Fibroblast of lung (primary cell): ENCODE measurements around the gene AOAH.

Source experiments
- EZH2 ChIP-seq: IDR thresholded peaks from 2 replicates; pipeline ENCODE4 v1.5.1; 2012; ENCODE audit warnings: low read length, control low read depth, mild to moderate bottlenecking; ENCODE audit errors: missing control alignments
- TF ChIP-seq, protein P1 (sequence below), 2 donors: IDR thresholded peaks in 1 of 2; conservative IDR thresholded peaks in 1 of 2; 1 replicate in 1 of 2; 2 replicates in 1 of 2; pipeline ENCODE4 v1.5.1; 2011 to 2012; ENCODE audit warnings: low read length in 2 of 2, control low read depth in 1 of 2, inconsistent platforms in 1 of 2, low read depth in 1 of 2, mild to moderate bottlenecking in 1 of 2

DNA sequence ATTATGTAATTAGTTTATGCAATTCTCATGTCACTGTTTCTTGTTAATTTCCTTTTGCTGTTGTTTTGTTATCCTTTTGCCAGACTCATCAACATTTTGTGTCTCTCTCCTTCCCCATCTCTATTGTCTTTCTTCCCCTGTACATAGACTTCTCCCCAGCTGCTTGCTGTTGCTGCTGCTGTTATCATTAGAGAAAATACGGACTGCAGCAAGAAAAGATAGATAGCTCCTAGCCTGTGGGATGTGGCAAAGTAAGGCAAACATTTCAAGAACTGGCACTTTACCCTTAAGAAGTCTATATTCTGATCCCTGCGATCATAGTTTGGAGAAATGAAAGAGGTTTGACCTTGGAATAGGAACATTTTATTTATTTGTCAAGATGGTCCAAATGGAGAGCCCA, 162.2 kb downstream of the AOAH start:
- TF ChIP-seq, protein P1, sequence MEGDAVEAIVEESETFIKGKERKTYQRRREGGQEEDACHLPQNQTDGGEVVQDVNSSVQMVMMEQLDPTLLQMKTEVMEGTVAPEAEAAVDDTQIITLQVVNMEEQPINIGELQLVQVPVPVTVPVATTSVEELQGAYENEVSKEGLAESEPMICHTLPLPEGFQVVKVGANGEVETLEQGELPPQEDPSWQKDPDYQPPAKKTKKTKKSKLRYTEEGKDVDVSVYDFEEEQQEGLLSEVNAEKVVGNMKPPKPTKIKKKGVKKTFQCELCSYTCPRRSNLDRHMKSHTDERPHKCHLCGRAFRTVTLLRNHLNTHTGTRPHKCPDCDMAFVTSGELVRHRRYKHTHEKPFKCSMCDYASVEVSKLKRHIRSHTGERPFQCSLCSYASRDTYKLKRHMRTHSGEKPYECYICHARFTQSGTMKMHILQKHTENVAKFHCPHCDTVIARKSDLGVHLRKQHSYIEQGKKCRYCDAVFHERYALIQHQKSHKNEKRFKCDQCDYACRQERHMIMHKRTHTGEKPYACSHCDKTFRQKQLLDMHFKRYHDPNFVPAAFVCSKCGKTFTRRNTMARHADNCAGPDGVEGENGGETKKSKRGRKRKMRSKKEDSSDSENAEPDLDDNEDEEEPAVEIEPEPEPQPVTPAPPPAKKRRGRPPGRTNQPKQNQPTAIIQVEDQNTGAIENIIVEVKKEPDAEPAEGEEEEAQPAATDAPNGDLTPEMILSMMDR (conservative IDR thresholded peaks at IDR 0.05 in 1 of 2, IDR thresholded peaks at IDR 0.05 in 1 of 2; ENCODE audit: low read depth in 1 of 2, low read length in 2 of 2), result no peak
- no peak for TF ChIP-seq EZH2
